Astrocyte of the spinal cord (primary cell): Measurements from ENCODE around the gene NIF3L1.
"Not testable (repeated sequence)": the region's sequence is repeated elsewhere in the genome, so short reads cannot be mapped to it uniquely, and the experiment has no call there.

Experiments used
- DNase-seq: peaks from one replicate; pipeline ENCODE4 v3.0.0; 2011; ENCODE audit warnings: low read depth, low spot score
- H3K4me3 ChIP-seq: 2 replicates; pipeline ENCODE4 v1.5.1; 2011; ENCODE audit warnings: low read depth, mild to moderate bottlenecking, low read length, moderate library complexity
- in situ Hi-C: cut with HindIII; loops from 2 replicates; pipeline ENCODE4 v1.10.0; 2017; ENCODE audit warnings: low sequenced_read_pairs
- TF ChIP-seq, protein P1 (sequence below): IDR thresholded peaks from 2 replicates; pipeline ENCODE4 v1.5.1; 2012; ENCODE audit warnings: low read depth, mild to moderate bottlenecking, low read length, inconsistent platforms

NIF3L1 gene

DNA sequence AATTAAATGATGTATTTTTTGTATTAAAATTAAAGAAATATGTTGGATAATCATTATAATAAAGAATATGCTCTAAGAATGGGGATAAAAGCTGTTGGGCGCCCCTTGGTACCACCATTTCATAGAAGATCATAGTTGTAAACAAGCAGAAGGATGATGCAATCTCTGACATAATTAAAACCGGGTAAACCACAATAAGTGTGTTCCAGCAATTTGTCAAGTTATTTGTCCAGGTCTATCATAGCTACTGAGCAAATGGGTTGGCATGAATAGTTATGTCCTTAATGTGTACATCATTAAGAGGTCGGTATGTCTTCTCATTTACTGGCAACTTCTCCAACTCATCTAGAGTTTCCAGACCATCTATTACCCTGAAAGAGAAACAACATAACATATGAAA lies 18.0 kb upstream of the NIF3L1 start:
- in situ Hi-C loops: no loop called here
- TF ChIP-seq, protein P1, sequence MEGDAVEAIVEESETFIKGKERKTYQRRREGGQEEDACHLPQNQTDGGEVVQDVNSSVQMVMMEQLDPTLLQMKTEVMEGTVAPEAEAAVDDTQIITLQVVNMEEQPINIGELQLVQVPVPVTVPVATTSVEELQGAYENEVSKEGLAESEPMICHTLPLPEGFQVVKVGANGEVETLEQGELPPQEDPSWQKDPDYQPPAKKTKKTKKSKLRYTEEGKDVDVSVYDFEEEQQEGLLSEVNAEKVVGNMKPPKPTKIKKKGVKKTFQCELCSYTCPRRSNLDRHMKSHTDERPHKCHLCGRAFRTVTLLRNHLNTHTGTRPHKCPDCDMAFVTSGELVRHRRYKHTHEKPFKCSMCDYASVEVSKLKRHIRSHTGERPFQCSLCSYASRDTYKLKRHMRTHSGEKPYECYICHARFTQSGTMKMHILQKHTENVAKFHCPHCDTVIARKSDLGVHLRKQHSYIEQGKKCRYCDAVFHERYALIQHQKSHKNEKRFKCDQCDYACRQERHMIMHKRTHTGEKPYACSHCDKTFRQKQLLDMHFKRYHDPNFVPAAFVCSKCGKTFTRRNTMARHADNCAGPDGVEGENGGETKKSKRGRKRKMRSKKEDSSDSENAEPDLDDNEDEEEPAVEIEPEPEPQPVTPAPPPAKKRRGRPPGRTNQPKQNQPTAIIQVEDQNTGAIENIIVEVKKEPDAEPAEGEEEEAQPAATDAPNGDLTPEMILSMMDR: no peak
- no peak for DNase-seq
- no peak overlapping the region for H3K4me3 ChIP-seq

DNA sequence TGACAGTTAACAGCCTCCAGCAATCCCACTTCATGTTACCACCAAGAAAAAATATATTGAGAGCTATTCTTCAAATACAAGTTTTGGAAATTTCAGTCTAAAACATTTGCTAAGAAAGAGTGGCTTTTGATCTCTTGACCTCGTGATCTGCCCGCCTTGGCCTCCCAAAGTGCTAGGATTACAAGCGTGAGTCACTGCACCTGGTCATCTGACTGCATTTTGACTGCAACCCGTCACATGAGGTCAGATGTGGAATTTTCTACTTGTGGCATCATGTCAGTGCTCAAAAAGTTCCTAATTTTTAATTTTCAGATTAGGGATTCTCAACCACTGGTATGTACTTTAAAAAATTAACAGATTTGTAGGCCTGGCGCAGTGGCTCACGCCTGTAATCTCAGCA lies 15.6 kb upstream of the NIF3L1 start:
- in situ Hi-C loops: no loop called here
- no peak for DNase-seq
- TF ChIP-seq, protein P1: no peak
- H3K4me3 ChIP-seq: no peak overlapping the region

DNA sequence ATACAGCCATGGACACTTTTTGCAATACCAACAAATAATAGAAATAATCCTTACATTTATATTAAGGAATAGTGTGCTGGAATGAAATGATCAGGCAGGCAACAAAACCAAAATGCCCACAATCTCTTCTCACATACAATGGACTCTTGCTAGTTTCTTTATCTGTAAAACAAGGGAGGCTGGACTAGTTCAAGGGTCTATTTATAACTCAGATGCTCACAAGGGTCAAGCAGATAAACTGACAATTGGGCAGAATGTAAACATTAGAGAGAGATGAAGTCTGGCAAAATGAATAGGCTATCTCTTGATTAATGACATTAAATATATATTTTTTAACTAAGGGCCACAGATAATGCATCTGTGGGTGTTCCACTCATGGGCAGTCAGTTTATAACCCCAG lies 11.7 kb upstream of the NIF3L1 start:
- DNase-seq: no peak
- H3K4me3 ChIP-seq: no peak overlapping the region
- in situ Hi-C loops: no loop called here
- TF ChIP-seq, protein P1: no peak

DNA sequence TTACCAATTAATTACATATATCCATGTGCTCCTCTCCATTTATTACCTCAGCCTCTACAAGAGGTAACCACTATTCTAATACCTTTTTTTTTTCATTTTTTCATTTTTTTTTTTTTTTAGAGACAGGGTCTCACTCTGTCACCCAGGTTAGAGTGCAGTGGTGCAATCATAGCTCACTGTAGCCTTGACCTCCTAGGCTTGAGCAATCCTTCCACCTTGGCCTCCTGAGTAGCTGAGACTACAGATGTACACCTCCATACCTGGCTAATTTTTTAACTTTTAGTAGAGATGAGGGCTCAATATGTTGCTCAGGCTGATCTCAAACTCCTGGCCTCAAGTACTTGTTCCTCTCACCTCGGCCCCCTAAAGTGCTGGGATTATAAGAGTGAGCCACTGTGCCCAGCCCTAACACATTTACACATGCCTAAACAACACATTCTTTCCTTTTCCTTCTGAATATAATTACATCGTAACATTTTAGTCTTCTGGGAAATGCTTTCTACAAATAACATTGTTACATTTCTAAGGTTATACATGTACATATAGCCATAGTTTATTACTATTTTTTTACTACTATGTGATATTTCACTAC lies 10.8 kb upstream of the NIF3L1 start:
- TF ChIP-seq, protein P1: no peak
- no peak overlapping the region for H3K4me3 ChIP-seq
- DNase-seq: no peak
- in situ Hi-C loops: no loop called here

DNA sequence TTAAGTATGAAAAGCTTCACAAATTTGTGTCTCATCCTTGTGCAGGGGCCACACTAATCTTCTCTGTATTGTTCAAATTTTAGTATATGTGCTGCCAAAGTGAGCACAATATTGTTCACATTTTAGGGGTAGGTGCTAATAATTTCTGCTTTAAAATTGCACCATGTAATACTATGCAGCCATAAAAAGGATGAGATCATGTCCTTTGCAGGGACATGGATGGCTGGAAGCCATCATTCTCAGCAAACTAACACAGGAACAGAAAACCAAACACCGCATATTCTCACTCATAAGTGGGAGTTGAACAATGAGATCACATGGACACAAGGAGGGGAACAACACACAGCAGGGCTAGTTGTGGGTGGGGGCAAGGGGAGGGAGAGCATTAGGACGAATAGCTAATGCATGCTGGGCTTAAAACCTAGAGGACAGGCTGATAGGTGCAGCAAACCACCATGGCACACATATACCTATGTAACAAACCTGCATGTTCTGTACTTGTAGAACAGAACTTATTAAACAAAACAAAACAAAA lies 7.4 kb upstream of the NIF3L1 start:
- DNase-seq, H3K4me3 ChIP-seq, in situ Hi-C loops: not testable (repeated sequence)

DNA sequence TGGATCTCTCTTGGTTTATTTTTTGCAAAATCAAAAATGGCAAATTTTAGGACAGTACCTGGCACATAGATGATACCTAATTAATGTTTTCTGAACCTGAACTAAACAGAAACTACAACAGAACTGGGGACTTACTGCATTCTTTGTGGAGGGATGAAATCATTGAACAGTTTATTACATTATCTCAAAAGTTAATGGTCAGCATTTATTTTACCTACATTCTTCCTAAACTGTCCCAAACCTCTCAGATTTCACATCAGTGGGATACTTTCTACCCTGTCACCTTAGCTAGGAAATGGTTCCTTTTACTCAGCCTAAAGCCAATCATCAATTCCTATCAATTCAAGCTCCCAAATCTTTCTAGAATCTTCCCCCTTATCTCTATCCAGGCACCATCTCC lies 10.3 kb downstream of the NIF3L1 start:
- no peak overlapping the region for H3K4me3 ChIP-seq
- TF ChIP-seq, protein P1: no peak
- in situ Hi-C loops: no loop called here
- no peak for DNase-seq

DNA sequence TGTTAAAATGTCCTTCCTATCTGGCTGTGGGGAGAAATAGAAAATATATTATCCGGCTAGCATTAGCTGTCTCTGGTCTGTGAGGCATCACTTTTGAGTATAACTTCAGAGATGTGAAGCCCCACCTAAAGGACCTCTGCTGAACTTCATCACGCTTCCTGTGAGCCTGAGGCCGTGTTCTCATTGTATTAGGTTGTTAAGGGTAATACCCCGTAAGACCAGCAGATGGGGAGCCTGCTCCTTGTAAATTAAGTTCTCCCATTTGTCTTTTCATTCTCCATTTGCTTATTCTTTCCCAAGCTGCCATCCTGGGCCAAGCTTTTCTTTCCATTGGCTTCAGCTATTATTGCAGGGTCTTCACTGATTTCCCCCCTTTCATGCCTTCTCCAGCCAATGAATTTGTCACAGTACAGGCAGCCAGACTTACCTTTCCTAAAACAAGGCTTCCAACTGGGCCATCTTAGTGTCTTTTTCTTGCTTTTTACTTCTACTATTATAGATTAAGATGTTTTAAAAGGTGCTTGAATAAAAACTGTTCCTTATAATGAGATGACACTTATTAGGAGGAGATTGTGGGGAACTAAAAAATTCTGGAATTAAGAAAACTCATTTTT lies 12.4 kb downstream of the NIF3L1 start:
- in situ Hi-C loops: no loop called here

More for the DNA sequence above, 12.4 kb downstream of the NIF3L1 start:
- no peak overlapping the region for H3K4me3 ChIP-seq
- TF ChIP-seq, protein P1: peak; percentile 76
- peak; percentile 91 for DNase-seq
